ENCODE results near the gene MRPL2.

- TF ChIP-seq POLR2A (IDR thresholded peaks at IDR 0.05; ENCODE audit: low read depth, low read length) (no peak), TAF1 (IDR thresholded peaks at IDR 0.05; ENCODE audit: borderline replicate concordance, low read depth, low read length) (no peak)
These were observed 30.8 kb upstream of the MRPL2 start for GRCh38 chr6:43089874-43090558.

All from GM12892 (cell line).